GM12878 (cell line): ENCODE measurements around the gene STON2.

ENCODE experiments used
- ATF2 ChIP-seq: IDR thresholded peaks from 2 replicates; pipeline ENCODE4 v1.6.1; 2012; ENCODE audit warnings: low read length, inconsistent platforms
- CTCF ChIP-seq, 3 experiments: IDR thresholded peaks in 2 of 3; conservative IDR thresholded peaks in 1 of 3; 2 replicates each; pipeline ENCODE4 v1.5.1; 2011; ENCODE audit warnings: low read depth in 3 of 3, low read length in 3 of 3, mild to moderate bottlenecking in 3 of 3, control low read depth in 2 of 3, moderate library complexity in 2 of 3, inconsistent platforms in 1 of 3, mixed read lengths in 1 of 3; ENCODE audit not compliant: control insufficient read depth in 2 of 3, insufficient read depth in 1 of 3; ENCODE audit errors: extremely low read depth in 1 of 3
- HDAC2 ChIP-seq: fragments of 200-600 bp; sonication (generic); IDR thresholded peaks from 2 replicates; pipeline ENCODE4 v1.6.1; 2017
- PKNOX1 ChIP-seq: fragments of 450-650 bp; IDR thresholded peaks from 2 replicates; pipeline ENCODE4 v1.6.1; 2016; ENCODE audit warnings: mild to moderate bottlenecking
- POLR2AphosphoS2 ChIP-seq: IDR thresholded peaks from 2 replicates; pipeline ENCODE4 v1.6.1; 2011; ENCODE audit warnings: low read depth, mild to moderate bottlenecking, low read length, improper control_type of control experiment, moderate library complexity
- POLR2AphosphoS5 ChIP-seq: IDR thresholded peaks from 2 replicates; pipeline ENCODE4 v1.6.1; 2011; ENCODE audit warnings: mild to moderate bottlenecking, low read length, inconsistent platforms
- TAF1 ChIP-seq: IDR thresholded peaks from 2 replicates; pipeline ENCODE4 v1.6.1; 2011; ENCODE audit warnings: mild to moderate bottlenecking, low read depth, low read length, borderline replicate concordance
- TCF7 ChIP-seq: IDR thresholded peaks from 2 replicates; pipeline ENCODE4 v1.6.1; 2014; ENCODE audit warnings: antibody characterized with exemption, borderline replicate concordance
- WRNIP1 ChIP-seq: IDR thresholded peaks from 2 replicates; pipeline ENCODE4 v1.6.1; 2011; ENCODE audit warnings: low read depth, low read length, improper control_type of control experiment, borderline replicate concordance
- ZBTB33 ChIP-seq: fragments of 450-650 bp; IDR thresholded peaks from 2 replicates; pipeline ENCODE4 v1.6.1; 2017; ENCODE audit warnings: mild to moderate bottlenecking

- no peak for TF ChIP-seq ZBTB33
- no peak for TF ChIP-seq TAF1
- no peak for TF ChIP-seq ATF2
- no peak for TF ChIP-seq CTCF (IDR thresholded peaks at IDR 0.05 in 2 of 3, conservative IDR thresholded peaks at IDR 0.05 in 1 of 3; ENCODE audit: control insufficient read depth in 2 of 3, extremely low read depth in 1 of 3, insufficient read depth in 1 of 3, low read depth in 3 of 3, low read length in 3 of 3)
- no peak for TF ChIP-seq PKNOX1
- no peak for TF ChIP-seq POLR2AphosphoS5
- no peak for TF ChIP-seq POLR2AphosphoS2
- no peak for TF ChIP-seq WRNIP1
- no peak for TF ChIP-seq HDAC2
- no peak for TF ChIP-seq TCF7
Observed at GRCh38 chr14:81366884-81367283, 33.2 kb downstream of the STON2 start.
